ENCODE results near the gene ADSS2. TPM values are rescaled to one million over a fixed set of nuclear protein-coding genes. Genes with fewer than 3 reads are reported as not detected.

ADSS2 gene
- total and polyA plus RNA-seq, 2 of the 4 experiments (the other 2 are of a cell fraction), result 14.9 to 30.1 TPM

GRCh38 chr1:244424649-244425334, 26.9 kb downstream of the ADSS2 start:
- no peak overlapping the region for H3K14ac ChIP-seq (replicated peaks; ENCODE audit: low read depth, low read length)
- 56% methylated on average over 1 of the region's 2 CpGs; no CpG with 5 or more reads in 1 of the 2 experiments for WGBS, 2 experiments (ENCODE audit: extremely low coverage in 2 of 2, insufficient read length in 1 of 2)
- TF ChIP-seq CEBPB (IDR thresholded peaks at IDR 0.05; ENCODE audit: low read depth, low read length) (no peak), RCOR1 (IDR thresholded peaks at IDR 0.05; ENCODE audit: insufficient replicate concordance, low read length) (no peak), CTCF (conservative IDR thresholded peaks at IDR 0.05; ENCODE audit: low read depth, low read length) (no peak), RFX5 (IDR thresholded peaks at IDR 0.05; ENCODE audit: low read depth, low read length) (no peak), MAFK (IDR thresholded peaks at IDR 0.05; ENCODE audit: low read depth, low read length) (no peak), MXI1 (IDR thresholded peaks at IDR 0.05; ENCODE audit: borderline replicate concordance, low read depth, low read length) (no peak), BHLHE40 (IDR thresholded peaks at IDR 0.05; ENCODE audit: low read depth, low read length) (no peak), USF2 (IDR thresholded peaks at IDR 0.05; ENCODE audit: low read depth, low read length) (no peak), POLR2A (IDR thresholded peaks at IDR 0.05; ENCODE audit: low read depth, low read length) (no peak)
- TF ChIP-seq, protein P1, sequence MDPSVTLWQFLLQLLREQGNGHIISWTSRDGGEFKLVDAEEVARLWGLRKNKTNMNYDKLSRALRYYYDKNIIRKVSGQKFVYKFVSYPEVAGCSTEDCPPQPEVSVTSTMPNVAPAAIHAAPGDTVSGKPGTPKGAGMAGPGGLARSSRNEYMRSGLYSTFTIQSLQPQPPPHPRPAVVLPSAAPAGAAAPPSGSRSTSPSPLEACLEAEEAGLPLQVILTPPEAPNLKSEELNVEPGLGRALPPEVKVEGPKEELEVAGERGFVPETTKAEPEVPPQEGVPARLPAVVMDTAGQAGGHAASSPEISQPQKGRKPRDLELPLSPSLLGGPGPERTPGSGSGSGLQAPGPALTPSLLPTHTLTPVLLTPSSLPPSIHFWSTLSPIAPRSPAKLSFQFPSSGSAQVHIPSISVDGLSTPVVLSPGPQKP (IDR thresholded peaks at IDR 0.05; ENCODE audit: borderline replicate concordance, low read depth, low read length), result no peak
- CTCF ChIA-PET, result interaction anchor here (0.8 kb wide), 1 partner anchor 10 kb away, joined by 5 read pairs; no protein-coding TSS in a partner anchor
- peaks cover 18 to 19% of the 10 kb centered on the region in 2 experiments for H3K79me1 ChIP-seq (ENCODE audit: low read depth in 1 of 2, low read length in 2 of 2)
- no peak overlapping the region for H3K18ac ChIP-seq (ENCODE audit: low read depth, low read length)
- H2BK20ac ChIP-seq (ENCODE audit: low read depth, low read length), result no peak overlapping the region
- no peak overlapping the region for H4K5ac ChIP-seq (ENCODE audit: low read depth, low read length)
- peaks cover 3% of the 10 kb centered on the region; the same call in 1 of the 2 replicates for H3K9me1 ChIP-seq (ENCODE audit: insufficient read depth, low read length)
- no peak overlapping the region for H2AFZ ChIP-seq (replicated peaks; ENCODE audit: low read length, poor library complexity)
- H2AK5ac ChIP-seq (ENCODE audit: low read depth, low read length), result no peak overlapping the region
- H3K56ac ChIP-seq (ENCODE audit: extremely low read depth, insufficient read depth, low read length), result no peak overlapping the region
- no peak overlapping the region for H4K91ac ChIP-seq (ENCODE audit: insufficient read depth, low read depth, low read length)
- no peak overlapping the region for H3K27ac ChIP-seq (ENCODE audit: insufficient read depth, low read length)
- no peaks in the 10 kb centered on the region for H4K20me1 ChIP-seq (ENCODE audit: insufficient read depth, low read length)
- H2AK9ac ChIP-seq (replicated peaks; ENCODE audit: low read depth, low read length, poor library complexity), result no peak overlapping the region
- H3K27me3 ChIP-seq (ENCODE audit: control insufficient read depth, insufficient read depth, low read length), result no peaks in the 10 kb centered on the region
- peaks cover 14% of the 10 kb centered on the region for H3K36me3 ChIP-seq (ENCODE audit: control insufficient read depth, insufficient read depth, low read length)
- in situ Hi-C loops (cut with MboI; ENCODE audit: low sequenced_read_pairs) (no loop called here), dilution Hi-C loops (cut with HindIII; ENCODE audit: low sequenced_read_pairs, unreplicated experiment) (no loop called here), intact Hi-C loops (cut with micrococcal nuclease) (no loop called here)
- POLR2A ChIA-PET (ENCODE audit: unreplicated experiment), result no interaction called here
- no peak overlapping the region for H2BK5ac ChIP-seq (ENCODE audit: low read depth, low read length, poor library complexity, severe bottlenecking)
- no peak overlapping the region for H3K9ac ChIP-seq (ENCODE audit: low read depth, low read length)
- H2BK120ac ChIP-seq (ENCODE audit: low read depth, low read length), result no peak overlapping the region
- peak overlapping the region; percentile 24; the same call in 1 of the 2 replicates for H3K23ac ChIP-seq (ENCODE audit: low read depth, low read length)
- ATAC-seq (ENCODE audit: low read depth) (no peak), DNase-seq (no peak)
- no peak overlapping the region for H4K8ac ChIP-seq (ENCODE audit: low read depth in 2 of 2, low read length in 2 of 2)
- no peaks in the 10 kb centered on the region for H3K4me1 ChIP-seq (ENCODE audit: control insufficient read depth, insufficient read depth, low read length)
- no peaks in the 10 kb centered on the region for H3K9me3 ChIP-seq (ENCODE audit: control insufficient read depth, insufficient read depth, low read length)
- H3K4me3 ChIP-seq (ENCODE audit: insufficient read depth, low read depth, low read length), result no peak overlapping the region
- BruUV-seq (replicated peaks), result no TSS peak
- H3K4ac ChIP-seq (ENCODE audit: low read depth, low read length), result no peak overlapping the region
- no peak overlapping the region for H2BK15ac ChIP-seq (ENCODE audit: low read depth, low read length)
- no peak overlapping the region for H3K4me2 ChIP-seq (ENCODE audit: low read depth, low read length)

Data from IMR-90 (cell line).